HUES6 (cell line): ENCODE results near the gene SPPL2C.

Experiments
- H3K27ac ChIP-seq: 2 replicates; pipeline ENCODE4 v1.7.0; 2013; ENCODE audit warnings: low read depth, mild to moderate bottlenecking, low read length, inconsistent platforms
- H3K27me3 ChIP-seq: 2 replicates; pipeline ENCODE4 v1.6.1; 2013; ENCODE audit warnings: low read length; ENCODE audit not compliant: control insufficient read depth, insufficient read depth
- H3K36me3 ChIP-seq: 2 replicates; pipeline ENCODE4 v1.6.1; 2013; ENCODE audit warnings: low read length; ENCODE audit not compliant: control insufficient read depth, insufficient read depth
- H3K4me1 ChIP-seq: 2 replicates; pipeline ENCODE4 v1.6.1; 2013; ENCODE audit warnings: low read length; ENCODE audit not compliant: control insufficient read depth, insufficient read depth
- H3K4me3 ChIP-seq: 2 replicates; pipeline ENCODE4 v1.5.1; 2013; ENCODE audit warnings: low read depth, low read length
- H3K9ac ChIP-seq: one replicate; pipeline ENCODE4 v1.6.1; 2013; ENCODE audit warnings: mild to moderate bottlenecking, low read length
- H3K9me3 ChIP-seq: 2 replicates; pipeline ENCODE4 v1.6.1; 2013; ENCODE audit warnings: low read depth, low read length; ENCODE audit not compliant: control insufficient read depth, insufficient read depth

SPPL2C gene

DNA sequence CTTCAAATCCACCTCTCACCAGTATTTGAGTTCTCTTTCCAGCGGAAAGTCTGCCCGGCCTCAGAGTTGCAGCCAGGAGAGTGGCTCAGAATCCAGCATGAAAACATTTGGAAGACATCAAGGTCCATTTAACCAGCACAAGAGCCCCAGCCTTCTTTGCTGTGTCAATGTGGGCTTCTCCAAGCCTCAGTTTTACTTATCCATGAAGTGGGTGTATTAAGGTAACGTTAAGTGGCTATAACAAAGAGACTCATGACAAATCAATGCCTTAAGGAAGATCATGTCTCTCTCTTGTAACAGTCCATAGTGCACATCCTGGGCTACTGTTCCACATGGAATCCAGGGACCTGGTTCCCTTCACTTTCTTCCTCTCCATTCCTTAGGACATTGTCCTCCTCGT, 959 bp upstream of the SPPL2C start:
- no peaks in the 10 kb centered on the region for H3K36me3 ChIP-seq
- H3K9me3 ChIP-seq, result no peaks in the 10 kb centered on the region
- no peak overlapping the region for H3K9ac ChIP-seq
- no peaks in the 10 kb centered on the region for H3K4me1 ChIP-seq
- no peaks in the 10 kb centered on the region for H3K27me3 ChIP-seq
- no peak overlapping the region for H3K27ac ChIP-seq
- H3K4me3 ChIP-seq, result no peak overlapping the region

DNA sequence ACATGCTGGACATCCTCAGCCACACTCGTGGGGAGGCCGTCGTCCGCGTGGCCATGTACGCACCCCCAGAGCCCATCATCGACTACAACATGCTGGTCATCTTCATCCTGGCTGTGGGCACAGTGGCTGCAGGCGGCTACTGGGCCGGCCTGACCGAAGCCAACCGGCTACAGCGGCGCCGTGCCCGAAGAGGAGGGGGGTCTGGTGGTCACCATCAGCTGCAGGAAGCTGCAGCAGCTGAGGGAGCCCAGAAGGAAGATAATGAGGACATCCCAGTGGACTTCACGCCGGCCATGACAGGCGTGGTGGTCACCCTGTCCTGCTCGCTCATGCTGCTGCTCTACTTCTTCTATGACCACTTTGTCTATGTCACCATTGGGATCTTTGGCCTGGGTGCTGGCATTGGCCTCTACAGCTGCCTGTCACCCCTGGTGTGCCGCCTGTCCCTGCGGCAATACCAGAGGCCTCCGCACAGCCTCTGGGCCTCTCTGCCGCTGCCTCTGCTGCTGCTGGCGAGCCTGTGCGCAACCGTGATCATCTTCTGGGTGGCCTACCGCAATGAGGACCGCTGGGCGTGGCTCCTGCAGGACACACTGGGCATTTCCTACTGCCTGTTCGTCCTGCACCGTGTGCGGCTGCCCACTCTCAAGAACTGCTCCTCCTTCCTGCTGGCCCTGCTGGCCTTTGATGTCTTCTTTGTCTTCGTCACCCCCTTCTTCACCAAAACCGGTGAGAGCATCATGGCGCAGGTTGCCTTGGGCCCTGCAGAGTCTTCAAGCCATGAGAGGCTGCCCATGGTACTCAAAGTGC, 900 bp downstream of the SPPL2C start:
- Histone ChIP-seq H3K4me1 (no peaks in the 10 kb centered on the region), H3K9me3 (no peaks in the 10 kb centered on the region), H3K27me3 (no peaks in the 10 kb centered on the region), H3K36me3 (no peaks in the 10 kb centered on the region), H3K9ac (no peak overlapping the region), H3K27ac (no peak overlapping the region), H3K4me3 (no peak overlapping the region)

DNA sequence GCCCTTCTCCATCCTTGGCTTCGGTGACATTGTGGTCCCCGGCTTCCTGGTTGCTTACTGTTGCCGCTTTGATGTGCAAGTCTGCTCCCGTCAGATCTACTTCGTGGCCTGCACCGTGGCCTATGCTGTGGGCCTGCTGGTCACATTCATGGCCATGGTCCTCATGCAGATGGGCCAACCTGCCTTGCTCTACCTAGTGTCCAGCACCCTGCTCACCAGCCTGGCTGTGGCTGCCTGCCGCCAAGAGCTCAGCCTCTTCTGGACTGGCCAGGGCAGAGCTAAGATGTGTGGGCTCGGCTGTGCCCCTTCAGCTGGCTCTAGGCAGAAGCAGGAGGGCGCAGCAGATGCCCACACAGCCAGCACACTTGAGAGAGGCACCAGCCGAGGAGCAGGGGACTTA, 1.5 kb downstream of the SPPL2C start:
- Histone ChIP-seq H3K27ac (no peak overlapping the region), H3K4me3 (no peak overlapping the region), H3K9me3 (no peaks in the 10 kb centered on the region), H3K4me1 (no peaks in the 10 kb centered on the region), H3K9ac (no peak overlapping the region), H3K36me3 (no peaks in the 10 kb centered on the region), H3K27me3 (no peaks in the 10 kb centered on the region; the same call in 1 of the 2 replicates)

DNA sequence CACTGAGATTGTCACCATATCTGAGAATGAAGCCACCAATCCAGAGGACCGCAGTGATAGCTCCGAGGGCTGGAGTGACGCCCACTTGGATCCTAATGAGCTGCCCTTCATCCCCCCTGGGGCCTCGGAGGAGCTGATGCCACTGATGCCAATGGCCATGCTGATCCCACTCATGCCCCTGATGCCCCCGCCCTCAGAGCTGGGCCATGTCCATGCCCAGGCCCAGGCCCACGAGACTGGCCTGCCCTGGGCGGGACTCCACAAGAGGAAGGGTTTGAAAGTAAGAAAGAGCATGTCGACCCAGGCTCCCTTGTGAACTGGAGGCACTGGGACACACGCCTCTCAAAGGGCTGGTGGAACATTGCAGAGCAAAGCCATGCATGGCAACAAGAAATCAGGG, 2.0 kb downstream of the SPPL2C start:
- H3K9me3 ChIP-seq, result no peaks in the 10 kb centered on the region
- H3K9ac ChIP-seq, result no peak overlapping the region

DNA sequence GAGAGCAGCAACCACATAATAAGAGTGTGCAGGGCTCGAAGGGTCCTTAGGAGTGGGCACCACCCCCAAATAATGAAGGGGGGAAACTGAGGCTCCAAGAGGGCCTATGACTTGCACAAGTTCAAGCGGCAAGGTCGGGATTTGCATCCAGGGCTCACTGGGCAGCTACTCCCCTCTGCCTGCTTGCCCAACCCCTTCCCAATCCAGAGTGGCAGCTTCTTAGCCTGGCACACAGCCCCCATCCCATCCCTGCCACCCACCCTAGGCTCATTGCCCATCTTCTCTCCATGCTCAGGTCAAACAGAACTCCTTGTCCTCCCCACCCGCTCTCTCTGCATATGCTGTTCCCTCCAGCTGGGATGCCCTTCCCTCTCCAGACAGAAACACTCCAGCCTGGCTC, 2.4 kb downstream of the SPPL2C start:
- no peaks in the 10 kb centered on the region for H3K36me3 ChIP-seq
- no peaks in the 10 kb centered on the region for H3K4me1 ChIP-seq
- no peaks in the 10 kb centered on the region for H3K9me3 ChIP-seq
- H3K4me3 ChIP-seq, result no peak overlapping the region
- peaks cover 8% of the 10 kb centered on the region; the same call in 1 of the 2 replicates for H3K27me3 ChIP-seq
- no peak overlapping the region for H3K27ac ChIP-seq
- no peak overlapping the region for H3K9ac ChIP-seq

More for the DNA sequence above, 2.0 kb downstream of the SPPL2C start:
- no peaks in the 10 kb centered on the region for H3K4me1 ChIP-seq
- no peak overlapping the region for H3K27ac ChIP-seq
- H3K27me3 ChIP-seq, result peaks cover 4% of the 10 kb centered on the region; the same call in 1 of the 2 replicates
- no peaks in the 10 kb centered on the region for H3K36me3 ChIP-seq
- no peak overlapping the region for H3K4me3 ChIP-seq

DNA sequence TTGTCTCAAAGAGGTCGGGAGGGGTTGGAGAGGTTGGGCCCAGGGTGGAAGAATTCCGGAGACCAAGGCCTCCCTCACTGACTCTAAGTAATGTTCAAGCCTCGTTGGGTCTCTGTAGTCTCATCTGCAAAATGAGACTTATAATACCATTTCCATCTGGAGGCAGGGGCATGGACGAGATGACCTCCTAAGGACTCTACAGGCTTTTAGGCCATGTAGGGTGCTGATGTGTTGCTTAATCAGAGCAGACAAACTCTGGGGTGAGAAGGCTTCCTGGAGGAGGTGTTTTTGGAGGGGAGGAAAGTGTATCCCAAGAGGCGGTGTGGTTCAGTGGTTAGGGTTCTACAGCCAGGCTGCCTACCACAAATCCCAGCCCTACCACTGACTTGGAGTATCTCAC, 3.1 kb downstream of the SPPL2C start:
- H3K4me1 ChIP-seq, result no peaks in the 10 kb centered on the region
- H3K27me3 ChIP-seq, result peaks cover 13% of the 10 kb centered on the region; the same call in 1 of the 2 replicates

DNA sequence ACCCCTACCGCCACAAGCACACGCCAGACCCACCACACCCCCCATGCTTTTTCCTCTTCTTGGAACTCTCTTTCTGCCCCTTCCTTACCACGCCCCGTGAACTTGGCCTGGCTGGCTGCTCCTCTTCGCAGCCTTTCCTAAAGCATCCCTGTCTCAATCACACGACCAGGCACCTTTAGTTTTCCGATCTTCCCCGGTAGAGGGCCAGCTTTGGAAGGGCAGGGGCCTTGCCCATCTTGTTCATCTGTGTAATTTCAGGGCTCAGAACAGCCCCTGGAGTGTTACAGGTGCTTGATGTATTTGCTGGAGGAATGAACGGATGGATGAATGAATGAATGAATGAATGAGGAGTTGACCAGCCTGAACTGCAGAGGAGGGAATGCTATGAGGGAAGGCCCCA, 3.7 kb downstream of the SPPL2C start:
- H3K27ac ChIP-seq, result no peak overlapping the region
- H3K4me3 ChIP-seq, result no peak overlapping the region
- no peaks in the 10 kb centered on the region for H3K4me1 ChIP-seq
- peaks cover 13% of the 10 kb centered on the region; the same call in 1 of the 2 replicates for H3K27me3 ChIP-seq
- H3K36me3 ChIP-seq, result no peaks in the 10 kb centered on the region
- H3K9ac ChIP-seq, result no peak overlapping the region
- H3K9me3 ChIP-seq, result no peaks in the 10 kb centered on the region

More for the DNA sequence above, 3.1 kb downstream of the SPPL2C start:
- Histone ChIP-seq H3K9ac (no peak overlapping the region), H3K4me3 (no peak overlapping the region), H3K9me3 (no peaks in the 10 kb centered on the region), H3K27ac (no peak overlapping the region), H3K36me3 (no peaks in the 10 kb centered on the region)

DNA sequence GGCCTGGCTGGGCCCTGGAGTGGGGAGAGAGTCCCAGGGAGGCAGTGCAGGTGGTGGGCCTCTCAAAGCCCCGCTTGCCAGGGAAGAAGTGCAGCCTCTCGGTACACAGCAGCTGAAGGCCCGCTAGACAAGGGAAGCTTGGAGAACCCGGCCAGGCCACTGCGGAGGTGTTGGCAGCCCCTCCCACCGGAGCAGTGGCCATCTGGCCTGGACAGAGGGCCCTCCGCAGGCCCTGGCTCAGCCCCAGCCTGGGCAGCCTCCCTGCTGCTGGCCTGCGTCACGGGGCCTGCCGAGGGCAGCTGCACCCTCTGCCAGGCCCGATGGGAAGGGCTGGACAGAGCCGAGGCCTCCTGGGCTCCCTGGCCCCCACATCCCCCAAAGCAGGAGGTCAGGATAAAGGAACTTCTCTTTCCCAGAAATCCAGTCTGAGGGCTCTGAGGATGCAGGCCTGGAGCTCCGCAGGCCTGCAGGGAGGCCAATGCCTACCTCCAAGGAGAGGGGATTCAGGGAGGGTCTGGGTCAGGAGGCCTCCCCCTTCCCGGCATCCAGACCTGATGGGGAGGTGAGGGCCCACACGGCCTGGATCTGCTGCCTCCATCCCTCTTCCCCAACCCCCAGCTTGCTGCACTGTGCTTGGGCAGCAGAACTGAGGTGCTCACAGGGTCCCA, 4.3 kb downstream of the SPPL2C start:
- Histone ChIP-seq H3K4me1 (no peaks in the 10 kb centered on the region), H3K9me3 (no peaks in the 10 kb centered on the region), H3K9ac (no peak overlapping the region), H3K27ac (no peak overlapping the region), H3K36me3 (no peaks in the 10 kb centered on the region), H3K27me3 (peaks cover 14% of the 10 kb centered on the region; the same call in 1 of the 2 replicates), H3K4me3 (no peak overlapping the region)

DNA sequence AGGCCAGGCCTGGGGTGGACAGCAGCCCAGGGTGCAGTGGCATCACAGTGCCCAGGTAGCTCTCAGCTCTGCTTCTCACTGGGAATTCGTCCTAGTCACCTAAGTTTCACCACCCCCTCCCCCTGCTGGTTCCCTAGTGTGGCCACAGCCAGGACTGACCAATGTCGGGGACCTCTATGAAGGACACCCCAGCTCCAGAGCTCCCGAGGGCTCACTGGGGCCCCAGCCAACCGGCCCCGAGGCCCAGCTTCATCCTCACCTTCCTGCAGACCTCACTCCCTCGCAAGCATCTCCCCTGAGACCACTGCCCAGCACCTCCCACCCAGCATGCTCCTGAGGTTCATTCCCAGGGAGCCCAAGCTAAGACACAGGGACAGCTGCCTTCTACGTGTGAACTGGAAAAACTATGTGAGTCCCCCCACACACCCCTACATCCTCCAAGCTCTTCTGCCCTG, 4.9 kb downstream of the SPPL2C start:
- H3K9ac ChIP-seq, result no peak overlapping the region
- peaks cover 16% of the 10 kb centered on the region; the same call in 1 of the 2 replicates for H3K27me3 ChIP-seq

DNA sequence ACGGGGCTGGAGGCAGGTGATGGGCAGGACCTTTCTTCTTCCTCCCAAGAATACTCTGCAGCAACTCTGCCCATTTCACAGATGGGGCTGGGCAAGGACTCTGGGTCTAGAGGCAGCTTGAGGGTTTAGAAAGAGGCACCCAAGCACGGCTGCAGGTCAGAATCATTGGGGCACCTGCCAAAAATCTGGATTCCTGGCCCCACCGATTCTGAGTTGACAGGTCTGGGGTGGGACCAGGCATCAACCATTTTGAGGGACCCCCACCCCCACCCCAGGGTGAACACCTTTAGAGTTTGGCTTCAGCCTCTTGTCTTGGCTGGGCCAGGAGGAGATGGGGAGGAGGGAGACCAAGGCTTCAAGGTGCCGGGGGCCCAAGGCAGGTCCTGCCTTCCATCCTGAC, 5.3 kb downstream of the SPPL2C start:
- H3K27me3 ChIP-seq, result peaks cover 16% of the 10 kb centered on the region; the same call in 1 of the 2 replicates
- H3K9me3 ChIP-seq, result 0 out of 2 replicates have a peak, but pooled peaks cover under 1% of the 10 kb centered on the region
- H3K36me3 ChIP-seq, result no peaks in the 10 kb centered on the region
- H3K27ac ChIP-seq, result no peak overlapping the region
- no peak overlapping the region for H3K4me3 ChIP-seq
- no peak overlapping the region for H3K9ac ChIP-seq
- H3K4me1 ChIP-seq, result no peaks in the 10 kb centered on the region

More for the DNA sequence above, 4.9 kb downstream of the SPPL2C start:
- no peaks in the 10 kb centered on the region for H3K4me1 ChIP-seq
- H3K27ac ChIP-seq, result no peak overlapping the region
- H3K36me3 ChIP-seq, result no peaks in the 10 kb centered on the region
- no peak overlapping the region for H3K4me3 ChIP-seq
- no peaks in the 10 kb centered on the region for H3K9me3 ChIP-seq

DNA sequence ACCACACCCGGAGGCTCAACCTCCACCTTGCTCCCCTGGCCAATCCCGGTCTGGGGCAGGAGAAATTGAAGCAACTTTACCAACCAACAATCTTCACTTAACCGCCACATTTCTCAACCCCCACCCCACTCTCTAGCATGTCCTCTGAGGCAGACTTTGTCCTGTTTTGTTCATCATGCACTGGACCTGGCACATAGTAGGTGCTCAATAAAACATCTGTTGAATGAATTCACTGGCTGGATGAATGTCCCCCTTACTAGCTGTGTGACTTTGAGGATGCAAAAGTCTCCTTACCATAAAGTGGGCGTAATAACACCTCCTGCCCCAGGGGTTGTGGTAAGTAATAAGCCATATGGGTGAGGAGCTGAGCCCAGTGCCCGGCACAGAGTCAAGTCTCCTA, 5.8 kb downstream of the SPPL2C start:
- no peaks in the 10 kb centered on the region for H3K4me1 ChIP-seq
- 0 out of 2 replicates have a peak, but pooled peaks cover 3% of the 10 kb centered on the region for H3K9me3 ChIP-seq
- H3K4me3 ChIP-seq, result no peak overlapping the region
- peaks cover 16% of the 10 kb centered on the region; the same call in 1 of the 2 replicates for H3K27me3 ChIP-seq
- no peak overlapping the region for H3K9ac ChIP-seq
- no peaks in the 10 kb centered on the region for H3K36me3 ChIP-seq
- H3K27ac ChIP-seq, result no peak overlapping the region
